IMR-90 (cell line): ENCODE measurements around the gene NIPSNAP2. TPM values are rescaled to one million over a fixed set of nuclear protein-coding genes. Genes with fewer than 3 reads are reported as not detected.

Experiments
- ATAC-seq: fragments of 200-7000 bp; cut with Tn5 transposase; 2 replicates; pipeline ENCODE4 v1.9.1; 2020; ENCODE audit warnings: low read depth, mild to moderate bottlenecking, moderate library complexity
- BruUV-seq: library from RNA; stranded (reverse); fragments of 400-500 nt; replicated peaks from 2 replicates; lab custom pipeline; 2021; lab: Mats Ljungman, UMichigan
- CTCF ChIA-PET: fragments of 300-600 bp; formaldehyde crosslinking; extraction: SDS; loops from one replicate; lab custom pipeline; 2021; ENCODE audit warnings: antibody characterized with exemption; lab: Yijun Ruan, JAX
- POLR2A ChIA-PET: fragments of 300-600 bp; sonication (Branson Sonifier 250); formaldehyde crosslinking; loops from one replicate; lab custom pipeline; 2022; ENCODE audit warnings: antibody characterized with exemption; ENCODE audit not compliant: unreplicated experiment; lab: Charles Lee
- DNase-seq: peaks from one replicate; pipeline ENCODE4 v3.0.0; 2013
- H2AFZ ChIP-seq: replicated peaks from 2 replicates; pipeline ENCODE3; 2013; ENCODE audit warnings: low read length, mild to moderate bottlenecking; ENCODE audit not compliant: poor library complexity
- H2AK5ac ChIP-seq: 2 replicates; pipeline ENCODE4 v1.6.1; 2013; ENCODE audit warnings: low read depth, low read length, inconsistent platforms
- H2AK9ac ChIP-seq: replicated peaks from 2 replicates; pipeline ENCODE3; 2013; ENCODE audit warnings: mild to moderate bottlenecking, low read depth, low read length, moderate library complexity; ENCODE audit not compliant: poor library complexity
- H2BK120ac ChIP-seq: 2 replicates; pipeline ENCODE4 v1.6.1; 2013; ENCODE audit warnings: low read depth, low read length, inconsistent platforms
- H2BK15ac ChIP-seq: 3 replicates; pipeline ENCODE4 v1.6.1; 2013; ENCODE audit warnings: low read depth, low read length, inconsistent platforms
- H2BK20ac ChIP-seq: 2 replicates; pipeline ENCODE4 v1.6.1; 2013; ENCODE audit warnings: low read depth, mild to moderate bottlenecking, inconsistent platforms, low read length, moderate library complexity
- H2BK5ac ChIP-seq: 2 replicates; pipeline ENCODE4 v1.6.1; 2013; ENCODE audit warnings: mild to moderate bottlenecking, low read depth, low read length, inconsistent platforms; ENCODE audit not compliant: poor library complexity, severe bottlenecking
- H3K14ac ChIP-seq: replicated peaks from 2 replicates; pipeline ENCODE4 v1.6.1; 2013; ENCODE audit warnings: low read depth, low read length, inconsistent platforms
- H3K18ac ChIP-seq: 2 replicates; pipeline ENCODE4 v1.6.1; 2013; ENCODE audit warnings: low read depth, low read length, control low read depth
- H3K23ac ChIP-seq: 2 replicates; pipeline ENCODE4 v1.6.1; 2013; ENCODE audit warnings: low read depth, low read length, inconsistent platforms
- H3K27ac ChIP-seq: 2 replicates; pipeline ENCODE4 v1.5.1; 2013; ENCODE audit warnings: mild to moderate bottlenecking, control low read depth, low read length; ENCODE audit not compliant: insufficient read depth
- H3K27me3 ChIP-seq: 2 replicates; pipeline ENCODE4 v1.6.1; 2013; ENCODE audit warnings: low read length; ENCODE audit not compliant: control insufficient read depth, insufficient read depth
- H3K36me3 ChIP-seq: 2 replicates; pipeline ENCODE4 v1.6.1; 2013; ENCODE audit warnings: low read length, mixed read lengths; ENCODE audit not compliant: control insufficient read depth, insufficient read depth
- H3K4ac ChIP-seq: 2 replicates; pipeline ENCODE4 v1.6.1; 2013; ENCODE audit warnings: low read depth, low read length, inconsistent platforms
- H3K4me1 ChIP-seq: 2 replicates; pipeline ENCODE4 v1.6.1; 2013; ENCODE audit warnings: low read length, mixed read lengths; ENCODE audit not compliant: control insufficient read depth, insufficient read depth
- H3K4me2 ChIP-seq: 2 replicates; pipeline ENCODE4 v1.6.1; 2013; ENCODE audit warnings: low read depth, mild to moderate bottlenecking, control low read depth, low read length, moderate library complexity
- H3K4me3 ChIP-seq: 2 replicates; pipeline ENCODE4 v1.5.1; 2013; ENCODE audit warnings: low read depth, mild to moderate bottlenecking, control low read depth, low read length, moderate library complexity; ENCODE audit not compliant: insufficient read depth
- H3K56ac ChIP-seq: 2 replicates; pipeline ENCODE4 v1.6.1; 2013; ENCODE audit warnings: low read length, inconsistent platforms; ENCODE audit not compliant: insufficient read depth; ENCODE audit errors: extremely low read depth
- H3K79me1 ChIP-seq, 2 experiments: 2 replicates each; pipeline ENCODE4 v1.6.1; 2013; ENCODE audit warnings: low read length in 2 of 2, inconsistent platforms in 1 of 2, low read depth in 1 of 2
- H3K9ac ChIP-seq: 2 replicates; pipeline ENCODE4 v1.6.1; 2013; ENCODE audit warnings: low read depth, low read length, control low read depth
- H3K9me1 ChIP-seq: 2 replicates; pipeline ENCODE4 v1.6.1; 2013; ENCODE audit warnings: low read length, inconsistent platforms; ENCODE audit not compliant: insufficient read depth
- H3K9me3 ChIP-seq: 2 replicates; pipeline ENCODE4 v1.6.1; 2013; ENCODE audit warnings: low read length; ENCODE audit not compliant: control insufficient read depth, insufficient read depth
- H4K20me1 ChIP-seq: 2 replicates; pipeline ENCODE4 v1.6.1; 2013; ENCODE audit warnings: low read length, inconsistent platforms; ENCODE audit not compliant: insufficient read depth
- H4K5ac ChIP-seq: 2 replicates; pipeline ENCODE4 v1.6.1; 2013; ENCODE audit warnings: mild to moderate bottlenecking, low read depth, low read length, control low read depth
- H4K8ac ChIP-seq, 2 experiments: 2 replicates each; pipeline ENCODE4 v1.6.1; 2013; ENCODE audit warnings: low read depth in 2 of 2, low read length in 2 of 2, control low read depth in 1 of 2, inconsistent platforms in 1 of 2
- H4K91ac ChIP-seq: 2 replicates; pipeline ENCODE4 v1.6.1; 2013; ENCODE audit warnings: low read depth, low read length, inconsistent platforms; ENCODE audit not compliant: insufficient read depth
- BHLHE40 ChIP-seq: fragments of 150-350 bp; IDR thresholded peaks from 2 replicates; pipeline ENCODE4 v1.6.1; 2016; ENCODE audit warnings: mild to moderate bottlenecking, low read depth, low read length
- CEBPB ChIP-seq: IDR thresholded peaks from 2 replicates; pipeline ENCODE4 v1.6.1; 2012; ENCODE audit warnings: low read depth, low read length, improper control_type of control experiment
- CHD1 ChIP-seq: IDR thresholded peaks from 2 replicates; pipeline ENCODE4 v1.6.1; 2012; ENCODE audit warnings: low read depth, low read length, improper control_type of control experiment
- CTCF ChIP-seq: conservative IDR thresholded peaks from 2 replicates; pipeline ENCODE4 v1.5.1; 2012; ENCODE audit warnings: mild to moderate bottlenecking, low read depth, low read length, improper control_type of control experiment
- FOS ChIP-seq: fragments of 150-350 bp; IDR thresholded peaks from 2 replicates; pipeline ENCODE4 v1.6.1; 2016; ENCODE audit warnings: low read depth, low read length
- MAFK ChIP-seq: IDR thresholded peaks from 2 replicates; pipeline ENCODE4 v1.6.1; 2012; ENCODE audit warnings: low read depth, low read length, improper control_type of control experiment
- MAZ ChIP-seq: IDR thresholded peaks from 2 replicates; pipeline ENCODE4 v1.6.1; 2012; ENCODE audit warnings: low read depth, mild to moderate bottlenecking, low read length, improper control_type of control experiment, moderate library complexity, borderline replicate concordance
- NFE2L2 ChIP-seq: fragments of 150-350 bp; IDR thresholded peaks from 2 replicates; pipeline ENCODE4 v1.6.1; 2016; ENCODE audit warnings: low read depth, mild to moderate bottlenecking, low read length
- POLR2A ChIP-seq: IDR thresholded peaks from 2 replicates; pipeline ENCODE4 v1.6.1; 2012; ENCODE audit warnings: mild to moderate bottlenecking, low read depth, low read length
- RAD21 ChIP-seq: IDR thresholded peaks from 2 replicates; pipeline ENCODE4 v1.6.1; 2012; ENCODE audit warnings: low read length, improper control_type of control experiment
- RCOR1 ChIP-seq: IDR thresholded peaks from 2 replicates; pipeline ENCODE4 v1.6.1; 2012; ENCODE audit warnings: mild to moderate bottlenecking, low read length, improper control_type of control experiment; ENCODE audit not compliant: insufficient replicate concordance
- RFX5 ChIP-seq: IDR thresholded peaks from 2 replicates; pipeline ENCODE4 v1.8.0; 2012; ENCODE audit warnings: low read depth, mild to moderate bottlenecking, low read length, moderate library complexity
- SMC3 ChIP-seq: fragments of 150-350 bp; IDR thresholded peaks from 2 replicates; pipeline ENCODE4 v1.6.1; 2016; ENCODE audit warnings: low read depth, mild to moderate bottlenecking, antibody characterized with exemption, low read length, moderate library complexity
- WGBS, 2 experiments: methylation state at CpG; one replicate each; pipeline versions ENCODE4 v1.1.5 to v1.1.7; 2013; ENCODE audit warnings: missing lambda C conversion rate in 2 of 2; ENCODE audit not compliant: insufficient read length in 1 of 2; ENCODE audit errors: extremely low coverage in 2 of 2; 5-methylcytosine and 5-hydroxymethylcytosine counted together
- dilution Hi-C: fragments of 300-500 bp; cut with HindIII; formaldehyde crosslinking; loops from one replicate; pipeline ENCODE4 v1.14.3; 2018; ENCODE audit warnings: low sequenced_read_pairs; ENCODE audit not compliant: unreplicated experiment
- in situ Hi-C: fragments of 300-500 bp; cut with MboI; formaldehyde crosslinking; loops from 3 replicates; pipeline ENCODE4 v1.14.3; 2019; ENCODE audit warnings: low sequenced_read_pairs, inconsistent platforms, mixed read lengths
- intact Hi-C: fragments of 100-400 bp; cut with micrococcal nuclease; formaldehyde crosslinking; loops from 2 replicates; pipeline ENCODE4 v1.10.0; 2022
- polyA plus RNA-seq, 3 experiments: library from polyadenylated mRNA; depleted of rRNA; stranded (reverse); fragments of >200 nt; gene quantifications; 2 replicates each; pipeline ENCODE4 v1.2.3, GENCODE V29; 2012; ENCODE audit warnings: low replicate concordance in 1 of 3
- total RNA-seq: library from RNA; depleted of rRNA; stranded (reverse); fragments of >200 nt; gene quantifications from 2 replicates; pipeline ENCODE4 v1.2.3, GENCODE V29; 2012
- TF ChIP-seq, protein P1 (sequence below): fragments of 150-350 bp; IDR thresholded peaks from 2 replicates; pipeline ENCODE4 v1.6.1; 2017; ENCODE audit warnings: mild to moderate bottlenecking, antibody characterized with exemption, low read length, low read depth
- TF ChIP-seq, protein P2 (sequence below): fragments of 150-350 bp; IDR thresholded peaks from 2 replicates; pipeline ENCODE4 v1.6.1; 2016; ENCODE audit warnings: low read depth, mild to moderate bottlenecking, low read length, moderate library complexity, borderline replicate concordance

NIPSNAP2 gene
- total and polyA plus RNA-seq, 2 of the 4 experiments (the other 2 are of a cell fraction) = 33.7 to 42.8 TPM

- Histone ChIP-seq H3K36me3 (peaks cover 9% of the 10 kb centered on the region), H3K9me3 (no peaks in the 10 kb centered on the region), H3K23ac (no peak overlapping the region), H2AK5ac (peak overlapping the region; percentile 65; the same call in 1 of the 2 replicates), H4K91ac (no peak overlapping the region), H2AK9ac (peak overlapping the region; percentile 25), H3K27ac (no peak overlapping the region), H3K14ac (no peak overlapping the region), H3K9ac (no peak overlapping the region), H4K20me1 (peaks cover 18% of the 10 kb centered on the region), H2BK15ac (no peak overlapping the region), H4K8ac (no peak overlapping the region; a peak in 1 of 4 replicates), H3K18ac (no peak overlapping the region), H3K4ac (no peak overlapping the region), H3K4me3 (no peak overlapping the region), H4K5ac (no peak overlapping the region), H3K4me1 (peaks cover 6% of the 10 kb centered on the region; the same call in 1 of the 2 replicates), H2BK20ac (no peak overlapping the region), H2BK5ac (no peak overlapping the region), H2AFZ (no peak overlapping the region), H2BK120ac (no peak overlapping the region), H3K9me1 (peaks cover 4% of the 10 kb centered on the region; the same call in 1 of the 2 replicates), H3K79me1 (peaks cover 15 to 49% of the 10 kb centered on the region in 2 experiments), H3K27me3 (no peaks in the 10 kb centered on the region), H3K56ac (no peak overlapping the region), H3K4me2 (no peak overlapping the region; the same call in 1 of the 2 replicates)
- intact Hi-C loops = loop anchor here (2.0 kb wide), 1 partner anchor 685 kb away; no protein-coding TSS in a partner anchor
- ATAC-seq = no peak
- TSS peak; percentile 23 for BruUV-seq
- WGBS, 2 experiments = 98% methylated on average over 4 of the region's 13 CpGs; no CpG with 5 or more reads in 1 of the 2 experiments
- in situ Hi-C loops = loop anchor here (25.0 kb wide), 2 partner anchors 529 to 679 kb away; no protein-coding TSS in a partner anchor
- dilution Hi-C loops = no loop called here
- ChIA-PET POLR2A (no interaction called here), CTCF (no interaction called here)
- peak; percentile 31 for DNase-seq
- TF ChIP-seq RCOR1 (no peak), MAZ (no peak), CTCF (no peak), FOS (no peak), RFX5 (no peak), CHD1 (no peak), BHLHE40 (no peak), MAFK (no peak), RAD21 (no peak), POLR2A (no peak), CEBPB (no peak), NFE2L2 (no peak), SMC3 (no peak)
- TF ChIP-seq, protein P1, sequence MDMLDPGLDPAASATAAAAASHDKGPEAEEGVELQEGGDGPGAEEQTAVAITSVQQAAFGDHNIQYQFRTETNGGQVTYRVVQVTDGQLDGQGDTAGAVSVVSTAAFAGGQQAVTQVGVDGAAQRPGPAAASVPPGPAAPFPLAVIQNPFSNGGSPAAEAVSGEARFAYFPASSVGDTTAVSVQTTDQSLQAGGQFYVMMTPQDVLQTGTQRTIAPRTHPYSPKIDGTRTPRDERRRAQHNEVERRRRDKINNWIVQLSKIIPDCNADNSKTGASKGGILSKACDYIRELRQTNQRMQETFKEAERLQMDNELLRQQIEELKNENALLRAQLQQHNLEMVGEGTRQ = no peak
- TF ChIP-seq, protein P2, sequence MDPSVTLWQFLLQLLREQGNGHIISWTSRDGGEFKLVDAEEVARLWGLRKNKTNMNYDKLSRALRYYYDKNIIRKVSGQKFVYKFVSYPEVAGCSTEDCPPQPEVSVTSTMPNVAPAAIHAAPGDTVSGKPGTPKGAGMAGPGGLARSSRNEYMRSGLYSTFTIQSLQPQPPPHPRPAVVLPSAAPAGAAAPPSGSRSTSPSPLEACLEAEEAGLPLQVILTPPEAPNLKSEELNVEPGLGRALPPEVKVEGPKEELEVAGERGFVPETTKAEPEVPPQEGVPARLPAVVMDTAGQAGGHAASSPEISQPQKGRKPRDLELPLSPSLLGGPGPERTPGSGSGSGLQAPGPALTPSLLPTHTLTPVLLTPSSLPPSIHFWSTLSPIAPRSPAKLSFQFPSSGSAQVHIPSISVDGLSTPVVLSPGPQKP = no peak
Measured at GRCh38 chr7:55965805-55966421, 1.5 kb downstream of the NIPSNAP2 start.
